ENCODE measurements around the gene UBE3A.

UBE3A gene

GRCh38 chr15:25401501-25401900, 37.3 kb downstream of the UBE3A start:
- DNase-seq = no peak

- no peak for DNase-seq
Observed at GRCh38 chr15:25397100-25397499, 41.7 kb downstream of the UBE3A start.

GRCh38 chr15:25394898-25395297, 43.9 kb downstream of the UBE3A start:
- no peak for DNase-seq

GRCh38 chr15:25392806-25393205, 46.0 kb downstream of the UBE3A start:
- DNase-seq = no peak

- DNase-seq = no peak
Observed at GRCh38 chr15:25391971-25392721, 46.7 kb downstream of the UBE3A start.

- no peak for DNase-seq
Observed at GRCh38 chr15:25385986-25386385, 52.8 kb downstream of the UBE3A start.

- no peak for DNase-seq
Observed at GRCh38 chr15:25381579-25381978, 57.2 kb downstream of the UBE3A start.

GRCh38 chr15:25378501-25378901, 60.3 kb downstream of the UBE3A start:
- DNase-seq = no peak

GRCh38 chr15:25375557-25375956, 63.3 kb downstream of the UBE3A start:
- DNase-seq = no peak

GRCh38 chr15:25374143-25374542, 64.7 kb downstream of the UBE3A start:
- no peak for DNase-seq

GRCh38 chr15:25372298-25372697, 66.5 kb downstream of the UBE3A start:
- no peak for DNase-seq

- no peak for DNase-seq
Observed at GRCh38 chr15:25368850-25369249, 70.0 kb downstream of the UBE3A start.

GRCh38 chr15:25366058-25366457, 72.8 kb downstream of the UBE3A start:
- DNase-seq = no peak

- no peak for DNase-seq
Observed at GRCh38 chr15:25362545-25362944, 76.3 kb downstream of the UBE3A start.

- DNase-seq = no peak
Observed at GRCh38 chr15:25347707-25348106, 91.1 kb downstream of the UBE3A start.

- no peak for DNase-seq
Observed at GRCh38 chr15:25346371-25346770, 92.5 kb downstream of the UBE3A start.

- DNase-seq = no peak
Observed at GRCh38 chr15:25345943-25346342, 92.9 kb downstream of the UBE3A start.

GRCh38 chr15:25342629-25343028, 96.2 kb downstream of the UBE3A start:
- DNase-seq = no peak

GRCh38 chr15:25339431-25339830, 99.4 kb downstream of the UBE3A start:
- DNase-seq = no peak

GRCh38 chr15:25335279-25335678, 103.5 kb downstream of the UBE3A start:
- DNase-seq = no peak

- no peak for DNase-seq
Observed at GRCh38 chr15:25333049-25333448, 105.8 kb downstream of the UBE3A start.

- no peak for DNase-seq
Observed at GRCh38 chr15:25332306-25332705, 106.5 kb downstream of the UBE3A start.

GRCh38 chr15:25331860-25332259, 107.0 kb downstream of the UBE3A start:
- no peak for DNase-seq

- DNase-seq = no peak
Observed at GRCh38 chr15:25331404-25331803, 107.4 kb downstream of the UBE3A start.

GRCh38 chr15:25329696-25330095, 109.1 kb downstream of the UBE3A start:
- DNase-seq = no peak
